CD4-positive, alpha-beta T cell treated with Interleukin-17A for 4 hours (primary cell): ENCODE measurements around the gene PTPMT1.

Experiments used
- DNase-seq: peaks from one replicate; pipeline ENCODE4 v3.0.0-alpha.2; 2020; ENCODE audit warnings: mixed read lengths

PTPMT1 gene

GRCh38 chr11:47616726-47617416 is 51.5 kb downstream of the PTPMT1 start:
- no peak for DNase-seq

- DNase-seq, result no peak
Measured at GRCh38 chr11:47617417-47617809, 52.0 kb downstream of the PTPMT1 start.

GRCh38 chr11:47620836-47621378 is 55.5 kb downstream of the PTPMT1 start:
- DNase-seq, result no peak
